LNCAP (cell line): ENCODE results near the gene GSK3B.

Source experiments
- CTCF ChIP-seq: fragments of 450-650 bp; IDR thresholded peaks from 2 replicates; pipeline ENCODE4 v1.5.1; 2017; ENCODE audit warnings: mild to moderate bottlenecking

Gene GSK3B

GRCh38 chr3:119912220-119912619 is 182.0 kb downstream of the GSK3B start:
- no peak for TF ChIP-seq CTCF

- TF ChIP-seq CTCF: no peak
Measured at GRCh38 chr3:119911748-119912147, 182.5 kb downstream of the GSK3B start.

GRCh38 chr3:119902061-119902460 is 192.2 kb downstream of the GSK3B start:
- no peak for TF ChIP-seq CTCF

GRCh38 chr3:119901148-119901547 is 193.1 kb downstream of the GSK3B start:
- TF ChIP-seq CTCF: no peak

GRCh38 chr3:119899192-119899511 is 195.1 kb downstream of the GSK3B start:
- no peak for TF ChIP-seq CTCF

GRCh38 chr3:119898478-119899191 is 195.6 kb downstream of the GSK3B start:
- TF ChIP-seq CTCF: no peak

GRCh38 chr3:119894195-119894594 is 200.1 kb downstream of the GSK3B start:
- TF ChIP-seq CTCF: no peak

- no peak for TF ChIP-seq CTCF
Measured at GRCh38 chr3:119893769-119894168, 200.5 kb downstream of the GSK3B start.
